Stomach (tissue), 9 donors: ENCODE results near the gene ZFP91. TPM values are rescaled to one million over a fixed set of nuclear protein-coding genes. Genes with fewer than 3 reads are reported as not detected.

Experiments
- DNase-seq, 2 donors: peaks; one replicate each; pipeline versions ENCODE4 v3.0.0 to v3.0.0-alpha.2; 2013 to 2019
- H3K27ac ChIP-seq, 5 donors: fragments of 200-600 bp in 4 of 5; sonication (generic) in 4 of 5; one replicate each; pipeline ENCODE4 v1.5.1; 2013 to 2019; ENCODE audit warnings: mild to moderate bottlenecking in 1 of 5, moderate library complexity in 1 of 5
- H3K27me3 ChIP-seq, 3 donors: fragments of 200-600 bp; sonication (generic); one replicate each; pipeline ENCODE4 v1.5.1; 2017 to 2019; ENCODE audit warnings: mixed run types in 1 of 3
- H3K36me3 ChIP-seq, 4 donors: fragments of 200-600 bp; sonication (generic); 1 replicate in 3 of 4; 2 replicates in 1 of 4; pipeline ENCODE4 v1.5.1; 2016 to 2019
- H3K4me1 ChIP-seq, 4 donors: fragments of 200-600 bp; sonication (generic); one replicate each; pipeline ENCODE4 v1.5.1; 2016 to 2019
- H3K4me3 ChIP-seq, 4 donors: fragments of 200-600 bp; sonication (generic) in 3 of 4; one replicate each; pipeline ENCODE4 v1.5.1; 2016 to 2019; ENCODE audit warnings: mild to moderate bottlenecking in 1 of 4
- H3K9me3 ChIP-seq, 4 donors: fragments of 200-600 bp; sonication (generic); one replicate each; pipeline ENCODE4 v1.5.1; 2016 to 2019
- EP300 ChIP-seq: sonication (generic); formaldehyde crosslinking; IDR thresholded peaks from one replicate; pipeline ENCODE4 v1.6.1; 2017; ENCODE audit warnings: antibody characterized with exemption
- POLR2A ChIP-seq, 4 donors: fragments of 450-650 bp; IDR thresholded peaks; one replicate each; pipeline ENCODE4 v1.6.1; 2016; ENCODE audit warnings: antibody characterized with exemption in 4 of 4, control low read depth in 2 of 4, mild to moderate bottlenecking in 1 of 4, moderate library complexity in 1 of 4
- POLR2AphosphoS5 ChIP-seq, 3 donors: sonication (generic); formaldehyde crosslinking; IDR thresholded peaks; one replicate each; pipeline ENCODE4 v1.6.1; 2016; ENCODE audit warnings: antibody characterized with exemption in 3 of 3
- WGBS, 5 donors: extraction: QIAGEN DNeasy Blood & Tissue Kit in 3 of 5; methylation state at CpG; one replicate each; pipeline versions ENCODE4 v1.1.5 to v1.1.7; 2013 to 2018; 5-methylcytosine and 5-hydroxymethylcytosine counted together
- intact Hi-C: fragments of 100-400 bp; cut with DNase I; formaldehyde crosslinking; loops from one replicate; pipeline ENCODE4 v1.15.1; 2023; ENCODE audit warnings: low total_unique reads
- polyA plus RNA-seq, 3 donors: library from polyadenylated mRNA; stranded (reverse); fragments of 200-250 nt; gene quantifications; one replicate each; pipeline ENCODE4 v1.2.3, GENCODE V29; 2013
- total RNA-seq, 5 donors: library from RNA; depleted of rRNA; stranded (reverse); fragments of >200 nt; gene quantifications; one replicate each; pipeline versions ENCODE4 v1.1.0 to v1.2.3, GENCODE V29; 2014 to 2016
- TF ChIP-seq, protein P1 (sequence below), 7 experiments: fragments of 450-650 bp in 4 of 7; fragments of 200-600 bp in 3 of 7; sonication (generic) in 3 of 7; IDR thresholded peaks; one replicate each; pipeline ENCODE4 v1.5.1; 2016 to 2019; ENCODE audit warnings: antibody characterized with exemption in 7 of 7, control low read depth in 2 of 7, mild to moderate bottlenecking in 1 of 7
- donor health status: healthy with polysubstance abuse.
- donor health status: Bipolar disorder and iron deficiency.
- donor health status: healthy.

The ZFP91 gene
- total and polyA plus RNA-seq, 8 donors, result 9.4 to 67.6 (median 28.9) TPM

DNA sequence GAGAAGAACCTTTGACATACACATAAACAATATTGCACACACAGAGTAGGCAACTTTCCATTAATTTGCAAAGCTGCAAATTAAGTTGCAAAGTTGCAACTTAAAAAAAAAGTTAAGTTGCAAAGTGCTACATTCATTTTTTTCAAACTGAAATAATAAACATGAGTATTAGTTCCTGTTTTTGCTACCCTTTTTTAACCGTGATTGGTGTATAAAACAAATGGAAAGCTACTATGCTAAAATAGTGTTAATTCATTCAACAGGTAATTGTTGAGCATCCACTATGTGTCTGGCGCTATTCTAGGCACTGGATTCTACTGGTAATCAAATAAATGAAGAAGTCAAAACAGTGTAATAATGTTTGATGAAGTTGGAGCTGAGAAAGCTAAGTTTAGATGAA is 8.1 kb downstream of the ZFP91 start:
- DNase-seq, result no peak
- no peaks in the 10 kb centered on the region for H3K9me3 ChIP-seq
- TF ChIP-seq POLR2A (IDR thresholded peaks at IDR 0.05) (no peak), EP300 (no peak), POLR2AphosphoS5 (IDR thresholded peaks at IDR 0.05) (no peak)
- TF ChIP-seq, protein P1, sequence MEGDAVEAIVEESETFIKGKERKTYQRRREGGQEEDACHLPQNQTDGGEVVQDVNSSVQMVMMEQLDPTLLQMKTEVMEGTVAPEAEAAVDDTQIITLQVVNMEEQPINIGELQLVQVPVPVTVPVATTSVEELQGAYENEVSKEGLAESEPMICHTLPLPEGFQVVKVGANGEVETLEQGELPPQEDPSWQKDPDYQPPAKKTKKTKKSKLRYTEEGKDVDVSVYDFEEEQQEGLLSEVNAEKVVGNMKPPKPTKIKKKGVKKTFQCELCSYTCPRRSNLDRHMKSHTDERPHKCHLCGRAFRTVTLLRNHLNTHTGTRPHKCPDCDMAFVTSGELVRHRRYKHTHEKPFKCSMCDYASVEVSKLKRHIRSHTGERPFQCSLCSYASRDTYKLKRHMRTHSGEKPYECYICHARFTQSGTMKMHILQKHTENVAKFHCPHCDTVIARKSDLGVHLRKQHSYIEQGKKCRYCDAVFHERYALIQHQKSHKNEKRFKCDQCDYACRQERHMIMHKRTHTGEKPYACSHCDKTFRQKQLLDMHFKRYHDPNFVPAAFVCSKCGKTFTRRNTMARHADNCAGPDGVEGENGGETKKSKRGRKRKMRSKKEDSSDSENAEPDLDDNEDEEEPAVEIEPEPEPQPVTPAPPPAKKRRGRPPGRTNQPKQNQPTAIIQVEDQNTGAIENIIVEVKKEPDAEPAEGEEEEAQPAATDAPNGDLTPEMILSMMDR (IDR thresholded peaks at IDR 0.05), result no peak
- H3K36me3 ChIP-seq, result peaks cover 0 to 26% (median 4%) of the 10 kb centered on the region in 4 donors
- peaks cover 8 to 61% (median 30%) of the 10 kb centered on the region in 4 donors for H3K4me1 ChIP-seq
- no peak overlapping the region for H3K4me3 ChIP-seq
- H3K27me3 ChIP-seq, result no peaks in the 10 kb centered on the region
- intact Hi-C loops, result no loop called here
- 74 to 92% (median 86%) methylated on average over 2 of the region's 2 CpGs for WGBS, 5 donors
- H3K27ac ChIP-seq, result no peak overlapping the region

GRCh38 chr11:58591659-58592058 is 12.8 kb downstream of the ZFP91 start:
- no peak overlapping the region for H3K4me3 ChIP-seq
- peaks cover 0 to 49% (median 25%) of the 10 kb centered on the region in 4 donors for H3K4me1 ChIP-seq
- 84 to 93% (median 91%) methylated on average over 3 of the region's 3 CpGs for WGBS, 5 donors
- TF ChIP-seq, protein P1 (IDR thresholded peaks at IDR 0.05), result no peak
- peaks cover 0 to 26% (median 11%) of the 10 kb centered on the region in 4 donors for H3K36me3 ChIP-seq
- DNase-seq, result no peak
- H3K9me3 ChIP-seq, result no peaks in the 10 kb centered on the region
- no peaks in the 10 kb centered on the region for H3K27me3 ChIP-seq
- intact Hi-C loops, result no loop called here
- no peak overlapping the region for H3K27ac ChIP-seq

GRCh38 chr11:58592760-58593472 is 14.1 kb downstream of the ZFP91 start:
- Histone ChIP-seq H3K36me3 (peaks cover 0 to 26% (median 8%) of the 10 kb centered on the region in 4 donors), H3K9me3 (no peaks in the 10 kb centered on the region), H3K27me3 (no peaks in the 10 kb centered on the region), H3K4me3 (no peak overlapping the region), H3K4me1 (peaks cover 0 to 51% (median 27%) of the 10 kb centered on the region in 4 donors), H3K27ac (no peak overlapping the region)
- TF ChIP-seq POLR2AphosphoS5 (IDR thresholded peaks at IDR 0.05), result no peak
- TF ChIP-seq EP300, result no peak
- TF ChIP-seq POLR2A (IDR thresholded peaks at IDR 0.05), result no peak
- TF ChIP-seq, protein P1 (IDR thresholded peaks at IDR 0.05), result no peak
- 70 to 73% (median 70%) methylated on average over 5 of the region's 5 CpGs for WGBS, 5 donors
- DNase-seq, result peak in 1 of 2 donors; percentile 16
- intact Hi-C loops, result no loop called here

GRCh38 chr11:58594826-58595225 is 16.0 kb downstream of the ZFP91 start:
- Histone ChIP-seq H3K27ac (no peak overlapping the region), H3K4me1 (peaks cover 0 to 56% (median 22%) of the 10 kb centered on the region in 4 donors), H3K9me3 (no peaks in the 10 kb centered on the region), H3K36me3 (peaks cover 0 to 30% (median 2%) of the 10 kb centered on the region in 4 donors), H3K27me3 (no peaks in the 10 kb centered on the region), H3K4me3 (no peak overlapping the region)
- TF ChIP-seq POLR2AphosphoS5 (IDR thresholded peaks at IDR 0.05), result no peak
- no peak for TF ChIP-seq EP300
- TF ChIP-seq, protein P1 (IDR thresholded peaks at IDR 0.05), result no peak
- no peak for TF ChIP-seq POLR2A (IDR thresholded peaks at IDR 0.05)
- no peak for DNase-seq
- intact Hi-C loops, result no loop called here
- 41 to 54% (median 49%) methylated on average over 4 of the region's 4 CpGs for WGBS, 5 donors
